ENCODE measurements around the gene EEFSEC. TPM values are rescaled to one million over a fixed set of nuclear protein-coding genes. Genes with fewer than 3 reads are reported as not detected.

The EEFSEC gene
- total RNA-seq, 1 donor from 2014 or later = 24.6 TPM

DNA sequence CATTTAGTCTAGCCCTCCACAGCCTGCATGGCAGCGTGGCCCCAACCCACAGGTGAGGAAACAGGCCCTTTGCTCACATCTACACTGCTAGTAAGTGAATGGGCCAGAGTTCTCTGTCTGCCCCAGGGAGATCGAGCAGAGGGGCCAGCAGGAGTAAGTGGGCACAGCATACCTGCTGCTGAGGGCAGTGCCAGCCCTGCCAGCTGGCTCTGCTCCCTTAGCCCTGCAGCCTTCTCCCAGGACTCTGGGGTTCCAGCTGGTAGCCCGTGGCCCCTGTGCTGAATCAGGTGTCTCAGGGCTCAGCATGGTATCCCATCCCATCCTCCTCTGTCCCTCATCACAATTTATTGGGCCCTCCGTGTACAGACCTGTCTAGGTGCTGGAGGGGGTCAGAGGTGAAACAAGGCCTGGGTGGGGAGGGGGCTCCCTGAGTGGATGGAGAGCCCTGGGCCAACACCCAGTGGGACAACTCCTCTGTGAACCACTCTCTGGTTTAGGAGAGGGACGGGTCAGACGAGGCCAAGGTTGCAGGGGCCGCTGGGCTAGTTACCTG lies 211.6 kb downstream of the EEFSEC start:
- no peak for TF ChIP-seq POLR2A (IDR thresholded peaks at IDR 0.05)
- TF ChIP-seq POLR2AphosphoS5 (IDR thresholded peaks at IDR 0.05; ENCODE audit: insufficient read depth in 1 of 2, low read depth in 1 of 2) = no peak
- TF ChIP-seq, protein P1, sequence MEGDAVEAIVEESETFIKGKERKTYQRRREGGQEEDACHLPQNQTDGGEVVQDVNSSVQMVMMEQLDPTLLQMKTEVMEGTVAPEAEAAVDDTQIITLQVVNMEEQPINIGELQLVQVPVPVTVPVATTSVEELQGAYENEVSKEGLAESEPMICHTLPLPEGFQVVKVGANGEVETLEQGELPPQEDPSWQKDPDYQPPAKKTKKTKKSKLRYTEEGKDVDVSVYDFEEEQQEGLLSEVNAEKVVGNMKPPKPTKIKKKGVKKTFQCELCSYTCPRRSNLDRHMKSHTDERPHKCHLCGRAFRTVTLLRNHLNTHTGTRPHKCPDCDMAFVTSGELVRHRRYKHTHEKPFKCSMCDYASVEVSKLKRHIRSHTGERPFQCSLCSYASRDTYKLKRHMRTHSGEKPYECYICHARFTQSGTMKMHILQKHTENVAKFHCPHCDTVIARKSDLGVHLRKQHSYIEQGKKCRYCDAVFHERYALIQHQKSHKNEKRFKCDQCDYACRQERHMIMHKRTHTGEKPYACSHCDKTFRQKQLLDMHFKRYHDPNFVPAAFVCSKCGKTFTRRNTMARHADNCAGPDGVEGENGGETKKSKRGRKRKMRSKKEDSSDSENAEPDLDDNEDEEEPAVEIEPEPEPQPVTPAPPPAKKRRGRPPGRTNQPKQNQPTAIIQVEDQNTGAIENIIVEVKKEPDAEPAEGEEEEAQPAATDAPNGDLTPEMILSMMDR (IDR thresholded peaks at IDR 0.05) = no peak
- H3K27ac ChIP-seq = no peak overlapping the region
- intact Hi-C loops (cut with DNase I) = no loop called here
- no peak overlapping the region for H3K4me3 ChIP-seq
- H3K4me1 ChIP-seq = no peaks in the 10 kb centered on the region
- no peak for DNase-seq (ENCODE audit: extremely low spot score in 2 of 2)
- no peaks in the 10 kb centered on the region for H3K9me3 ChIP-seq
- H3K27me3 ChIP-seq = no peaks in the 10 kb centered on the region
- H3K36me3 ChIP-seq = no peaks in the 10 kb centered on the region

DNA sequence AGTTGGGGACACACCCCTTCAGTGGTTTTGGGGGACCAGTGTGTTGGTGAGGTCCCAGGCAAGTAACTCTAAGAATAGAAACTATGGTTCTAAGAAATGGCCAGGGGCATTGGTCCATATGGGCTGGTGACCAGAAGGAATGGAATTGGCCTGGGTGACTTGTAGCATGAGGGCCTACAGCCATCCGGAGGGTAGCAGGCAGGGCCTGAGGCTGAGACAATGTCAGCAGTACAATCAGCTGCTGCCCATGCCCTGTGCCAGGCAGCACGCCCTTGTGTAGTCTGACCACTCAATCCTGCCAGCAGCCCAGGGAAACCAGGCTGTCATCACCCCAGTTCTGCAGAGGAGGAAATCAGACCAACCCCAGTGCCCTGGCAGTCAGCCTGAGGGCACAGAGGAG lies 212.9 kb downstream of the EEFSEC start:
- Histone ChIP-seq H3K4me3 (no peak overlapping the region), H3K36me3 (no peaks in the 10 kb centered on the region), H3K4me1 (no peaks in the 10 kb centered on the region), H3K27ac (no peak overlapping the region), H3K27me3 (no peaks in the 10 kb centered on the region), H3K9me3 (no peaks in the 10 kb centered on the region)
- no peak for DNase-seq (ENCODE audit: extremely low spot score in 2 of 2)
- intact Hi-C loops (cut with DNase I) = no loop called here
- TF ChIP-seq, protein P1 (IDR thresholded peaks at IDR 0.05) = no peak
- TF ChIP-seq POLR2AphosphoS5 (IDR thresholded peaks at IDR 0.05; ENCODE audit: insufficient read depth in 1 of 2, low read depth in 1 of 2) = no peak
- TF ChIP-seq POLR2A (IDR thresholded peaks at IDR 0.05) = no peak

DNA sequence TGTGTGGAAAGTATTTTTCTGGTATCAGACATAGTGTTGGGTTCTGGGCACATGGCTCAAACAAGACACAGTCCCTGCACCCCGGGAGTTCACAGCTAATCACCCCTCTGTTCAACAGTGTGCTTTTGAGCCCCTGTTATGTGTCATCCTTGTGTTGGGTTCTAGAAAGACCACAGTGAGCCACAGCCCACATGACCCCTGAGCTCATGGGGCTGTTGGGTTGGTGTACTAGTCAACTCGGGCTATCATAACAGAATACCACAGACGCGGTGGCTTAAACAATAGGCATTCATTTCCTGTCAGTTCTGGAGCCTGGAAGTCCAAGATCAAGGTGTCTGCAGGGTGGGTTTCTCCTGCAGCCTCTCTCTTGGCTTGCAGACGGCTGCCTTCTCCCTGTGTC lies 213.4 kb downstream of the EEFSEC start:
- H3K4me3 ChIP-seq = no peak overlapping the region
- H3K36me3 ChIP-seq = no peaks in the 10 kb centered on the region
- H3K9me3 ChIP-seq = no peaks in the 10 kb centered on the region
- H3K27ac ChIP-seq = no peak overlapping the region
- no peaks in the 10 kb centered on the region for H3K4me1 ChIP-seq
- DNase-seq (ENCODE audit: extremely low spot score in 2 of 2) = no peak
- no peaks in the 10 kb centered on the region for H3K27me3 ChIP-seq
- intact Hi-C loops (cut with DNase I) = no loop called here
- no peak for TF ChIP-seq POLR2AphosphoS5 (IDR thresholded peaks at IDR 0.05; ENCODE audit: insufficient read depth in 1 of 2, low read depth in 1 of 2)
- no peak for TF ChIP-seq POLR2A (IDR thresholded peaks at IDR 0.05)
- TF ChIP-seq, protein P1 (IDR thresholded peaks at IDR 0.05) = no peak

DNA sequence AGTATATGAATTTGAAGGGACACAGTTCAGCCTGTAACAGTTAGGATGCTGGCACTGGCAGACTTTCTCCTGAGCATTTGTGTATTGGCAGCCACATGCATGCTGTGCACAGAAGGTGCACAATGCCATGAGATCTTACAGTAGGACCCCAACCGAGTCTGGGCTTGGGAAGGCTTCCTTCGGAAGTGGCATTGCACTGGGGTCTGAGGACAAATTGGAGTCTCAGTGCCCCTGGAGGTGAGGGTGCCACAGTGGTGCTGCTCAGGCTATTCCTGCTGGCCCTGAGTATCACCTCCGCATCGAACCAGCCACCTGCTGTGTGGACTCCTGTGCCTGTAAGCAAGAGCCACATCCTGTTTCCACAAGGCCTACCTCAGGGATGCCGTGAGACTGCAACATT lies 213.9 kb downstream of the EEFSEC start:
- no peak for DNase-seq (ENCODE audit: extremely low spot score in 2 of 2)
- Histone ChIP-seq H3K4me3 (no peak overlapping the region), H3K9me3 (no peaks in the 10 kb centered on the region), H3K4me1 (no peaks in the 10 kb centered on the region), H3K27me3 (no peaks in the 10 kb centered on the region), H3K27ac (no peak overlapping the region), H3K36me3 (no peaks in the 10 kb centered on the region)
- intact Hi-C loops (cut with DNase I) = no loop called here
- no peak for TF ChIP-seq POLR2AphosphoS5 (IDR thresholded peaks at IDR 0.05; ENCODE audit: insufficient read depth in 1 of 2, low read depth in 1 of 2)

DNA sequence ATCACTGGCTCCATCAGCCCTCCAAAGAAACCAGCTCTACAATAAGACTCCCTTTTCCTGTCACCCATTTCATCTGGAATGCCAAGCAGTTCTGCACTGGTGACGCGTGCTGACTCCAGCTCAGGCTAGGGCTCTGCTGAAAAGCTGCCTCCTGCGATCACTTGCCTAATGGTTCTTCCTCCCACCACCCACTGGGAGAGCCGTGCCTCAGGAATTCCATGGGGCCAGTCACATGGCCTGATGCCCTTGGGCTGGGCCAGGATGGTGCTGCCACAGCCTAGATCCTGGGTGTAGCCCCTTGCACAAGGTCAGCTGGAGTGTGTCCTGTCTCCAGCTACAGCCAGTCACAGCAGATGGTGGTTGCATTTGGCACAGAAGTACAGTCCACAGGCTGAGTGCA lies 214.5 kb downstream of the EEFSEC start:
- no peaks in the 10 kb centered on the region for H3K27me3 ChIP-seq
- no peak overlapping the region for H3K27ac ChIP-seq
- DNase-seq (ENCODE audit: extremely low spot score in 2 of 2) = no peak
- no peaks in the 10 kb centered on the region for H3K9me3 ChIP-seq
- TF ChIP-seq, protein P1 (IDR thresholded peaks at IDR 0.05) = no peak
- TF ChIP-seq POLR2A (IDR thresholded peaks at IDR 0.05) (no peak), POLR2AphosphoS5 (IDR thresholded peaks at IDR 0.05; ENCODE audit: insufficient read depth in 1 of 2, low read depth in 1 of 2) (no peak)
- H3K4me3 ChIP-seq = no peak overlapping the region
- intact Hi-C loops (cut with DNase I) = no loop called here
- H3K4me1 ChIP-seq = no peaks in the 10 kb centered on the region
- H3K36me3 ChIP-seq = no peaks in the 10 kb centered on the region
